NCI-H1436 treated with DMSO at 0.1 percent for 48 hours (cell line): Measurements from ENCODE around the gene RPS14.
"Not testable (repeated sequence)": the region's sequence is repeated elsewhere in the genome, so short reads cannot be mapped to it uniquely, and the experiment has no call there.

Experiments
- DNase-seq: peaks from one replicate; lab custom pipeline; 2025; lab: John Stamatoyannopoulos, UW

Gene RPS14

DNA sequence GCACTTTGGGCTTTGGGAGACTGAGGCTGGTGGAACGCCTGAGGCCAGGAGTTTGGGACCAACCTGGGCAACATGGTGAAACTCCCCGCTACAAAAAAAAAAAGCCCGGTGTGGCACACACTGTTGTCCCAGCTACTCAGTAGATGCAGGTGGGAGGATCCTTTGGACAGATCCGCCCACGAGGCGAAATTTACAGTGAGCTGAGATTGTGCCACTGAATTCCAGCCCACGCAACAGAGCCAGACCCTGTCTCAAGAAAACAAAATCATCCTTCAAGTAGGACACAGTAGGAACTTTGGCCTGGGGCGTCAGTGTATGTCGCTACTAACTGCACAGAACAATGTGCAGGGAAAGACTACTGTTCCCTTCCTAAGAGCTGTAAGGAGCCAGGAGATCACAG, 4.8 kb downstream of the RPS14 start:
- no peak for DNase-seq

DNA sequence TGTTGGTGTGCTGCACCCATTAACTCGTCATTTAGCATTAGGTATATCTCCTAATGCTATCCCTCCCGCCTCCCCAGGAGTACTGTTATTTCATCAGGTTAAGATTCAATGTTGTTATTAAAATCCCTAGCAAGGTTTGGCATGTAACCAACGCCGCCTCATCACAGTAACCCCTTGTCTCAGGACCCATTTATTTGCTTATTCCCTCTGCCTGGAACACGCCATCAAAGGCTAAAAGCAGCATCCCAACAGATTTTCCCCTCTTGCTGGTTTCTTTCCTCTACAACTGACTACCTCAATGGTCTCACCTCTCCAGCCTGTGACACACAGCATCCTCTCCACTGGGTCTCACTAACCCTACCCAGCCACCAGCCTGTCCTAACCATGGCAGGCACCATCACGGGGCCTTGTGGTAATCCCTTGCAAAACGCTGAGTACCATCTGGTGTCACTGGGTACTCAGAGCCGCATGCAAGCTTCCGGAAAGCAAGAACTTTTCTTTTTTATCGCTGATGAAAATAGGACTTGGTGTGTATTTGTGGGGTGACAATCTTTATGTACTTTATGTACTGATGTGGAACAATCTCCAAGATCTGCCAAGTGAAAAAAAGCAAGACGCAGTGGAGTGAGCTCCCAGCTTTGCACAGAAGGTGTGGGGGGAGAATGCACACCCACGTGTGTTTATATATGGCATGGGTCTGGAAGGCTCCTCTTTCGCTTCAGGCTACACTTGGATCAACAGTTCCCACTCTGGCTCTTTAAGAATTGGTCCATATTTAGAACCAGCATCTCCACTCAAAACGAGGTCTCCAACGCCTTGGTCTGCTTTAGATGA, 6.1 kb downstream of the RPS14 start:
- DNase-seq: no peak

DNA sequence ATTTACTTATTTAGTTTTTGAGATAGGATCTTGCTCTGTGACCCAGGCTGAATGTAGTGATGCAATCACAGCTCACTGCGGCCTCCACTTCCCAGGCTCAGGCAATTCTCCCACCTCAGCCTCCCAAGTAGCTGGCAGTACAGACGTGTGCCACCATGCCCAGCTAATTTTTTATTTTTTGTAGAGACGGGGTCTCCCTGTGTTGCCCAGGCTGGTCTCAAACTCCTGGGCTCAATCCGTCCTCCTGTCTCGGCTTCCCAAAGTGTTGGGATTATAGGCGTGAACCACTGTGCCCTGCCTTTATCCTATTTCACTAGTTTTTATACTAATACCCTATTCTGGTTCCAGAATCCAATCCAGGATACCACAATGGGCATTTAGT, 6.8 kb downstream of the RPS14 start:
- DNase-seq: no peak

DNA sequence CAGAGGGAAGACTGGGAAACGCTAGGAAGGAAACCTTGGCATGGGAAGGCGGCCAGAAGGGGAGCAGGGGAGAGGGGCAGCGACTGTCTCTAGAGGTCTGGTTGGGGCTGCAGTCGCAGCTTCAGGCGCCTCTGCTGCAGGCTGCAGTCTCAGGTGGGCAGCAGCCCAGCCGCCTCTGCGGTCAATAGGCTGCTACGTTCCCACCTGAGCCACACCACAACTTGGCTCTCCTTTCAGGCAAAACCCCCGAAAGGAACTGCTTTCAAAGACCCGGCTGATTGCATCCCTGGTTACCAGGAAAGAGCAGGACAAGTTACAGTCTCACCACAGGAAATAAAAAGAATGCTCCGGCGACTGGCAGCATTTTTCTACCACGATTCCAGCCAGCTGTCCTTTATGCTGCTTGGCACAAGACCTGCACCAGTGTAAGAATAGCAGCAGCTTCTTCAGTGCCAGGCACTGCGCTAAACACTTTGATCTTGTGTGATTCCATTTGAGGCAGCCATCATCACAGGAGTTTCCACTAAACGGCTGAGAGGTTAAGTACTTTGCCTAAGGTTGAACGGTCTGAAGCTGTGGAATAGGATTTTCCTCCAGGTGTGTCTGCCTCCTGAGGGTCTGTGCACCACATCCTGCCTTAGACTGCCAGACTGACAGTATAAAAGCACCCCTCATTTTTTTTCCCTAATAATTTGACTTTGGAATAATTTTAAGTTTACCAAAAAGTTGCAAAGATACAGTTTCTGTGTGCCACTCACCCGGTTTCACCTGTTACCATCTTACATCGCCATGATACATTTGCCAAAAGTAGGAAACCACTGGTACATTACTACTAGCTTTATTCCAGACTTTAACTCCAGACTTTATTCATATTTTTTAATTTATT, 7.5 kb downstream of the RPS14 start:
- no peak for DNase-seq

DNA sequence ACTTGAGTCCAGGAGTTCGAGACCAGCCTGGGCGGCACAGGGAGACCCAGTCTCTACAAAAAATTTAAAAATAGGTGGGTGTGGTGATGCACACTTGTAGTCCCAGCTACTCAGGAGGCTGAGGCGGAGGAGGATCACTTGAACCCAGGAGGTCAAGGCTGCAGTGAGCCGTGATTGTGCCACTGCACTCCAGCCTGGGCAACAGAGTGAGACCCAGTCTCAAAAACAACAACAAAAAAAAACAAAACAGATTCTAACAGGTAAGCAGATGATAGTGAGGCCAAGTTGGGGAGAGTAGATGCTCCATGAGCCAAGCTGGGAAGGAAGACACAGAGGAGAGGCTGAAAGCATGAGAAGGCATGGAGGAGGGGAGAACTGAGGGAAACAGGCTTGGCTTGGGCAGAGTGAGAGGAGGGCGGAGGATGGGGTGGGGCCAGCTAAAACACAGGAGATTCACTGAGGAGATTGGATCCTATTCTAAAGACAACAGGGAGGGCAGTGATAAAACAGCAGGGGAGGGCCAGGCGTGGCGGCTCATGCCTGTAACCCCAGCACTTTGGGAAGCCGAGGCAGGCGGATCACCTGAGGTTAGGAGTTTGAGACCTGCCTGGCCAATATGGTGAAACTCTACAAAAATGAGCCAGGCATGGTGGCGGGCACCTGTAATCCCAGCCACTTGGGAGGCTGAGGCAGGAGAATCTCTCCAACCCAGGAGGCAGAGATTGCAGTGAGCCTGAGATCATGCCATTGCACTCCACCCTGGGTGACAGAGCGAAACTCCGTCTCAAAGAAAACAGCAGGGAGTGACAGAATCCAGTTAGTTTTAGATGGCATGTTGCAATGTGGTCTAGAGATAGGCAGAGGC, 8.4 kb downstream of the RPS14 start:
- DNase-seq: no peak

DNA sequence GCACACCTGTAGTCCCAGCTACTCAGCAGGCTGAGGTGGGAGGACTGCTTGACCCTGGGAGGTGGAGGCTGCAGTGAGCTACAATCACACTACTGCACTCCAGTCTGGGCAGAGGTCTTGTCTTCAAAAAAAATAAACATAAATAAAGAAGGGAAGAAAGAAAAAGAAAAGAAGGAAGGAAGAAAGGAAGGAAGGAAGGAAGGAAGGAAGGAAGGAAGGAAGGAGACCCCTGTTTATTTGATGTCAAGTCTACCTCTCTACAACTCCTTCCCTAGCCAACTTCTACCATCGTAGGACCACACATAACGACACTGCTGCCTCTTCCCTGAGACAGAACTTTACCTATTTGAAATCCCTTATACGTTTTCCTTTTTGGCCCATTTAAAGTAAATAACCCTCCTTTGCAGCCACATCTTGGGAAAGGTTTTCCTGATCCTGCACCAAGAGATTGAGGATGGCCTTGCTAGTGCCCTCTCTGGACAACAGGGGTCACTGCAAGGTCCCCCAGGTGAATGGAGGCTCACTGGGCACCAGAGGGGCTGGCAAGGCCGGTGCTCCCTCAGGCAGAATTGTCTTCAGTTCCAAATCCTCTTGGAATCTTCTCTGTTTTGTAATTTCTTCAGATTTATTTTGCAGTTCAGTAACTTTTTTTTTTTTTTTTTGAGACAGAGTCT, 10.5 kb downstream of the RPS14 start:
- no peak for DNase-seq

- peak; percentile 24 for DNase-seq
These were observed 13.3 kb downstream of the RPS14 start for GRCh38 chr5:150436141-150436680.

DNA sequence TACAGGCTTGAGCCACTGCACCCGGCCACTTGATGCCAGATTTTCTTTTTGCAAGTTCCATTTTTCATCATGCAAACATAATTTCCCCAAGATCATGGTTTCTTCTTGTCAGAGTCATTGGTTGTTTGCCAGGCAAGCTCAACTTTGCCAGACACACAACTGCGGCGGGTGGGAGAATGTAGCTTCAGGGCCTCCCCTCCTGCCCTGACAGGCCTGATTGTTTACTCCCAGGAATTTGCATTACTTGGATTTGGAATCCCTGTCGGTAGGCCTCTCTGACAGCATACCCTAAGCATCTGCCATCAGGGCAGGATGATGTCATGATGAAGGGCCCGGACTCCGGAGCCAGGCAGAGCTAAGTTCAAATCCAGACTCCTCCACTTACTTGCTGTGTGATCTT, 15.1 kb downstream of the RPS14 start:
- DNase-seq: no peak

DNA sequence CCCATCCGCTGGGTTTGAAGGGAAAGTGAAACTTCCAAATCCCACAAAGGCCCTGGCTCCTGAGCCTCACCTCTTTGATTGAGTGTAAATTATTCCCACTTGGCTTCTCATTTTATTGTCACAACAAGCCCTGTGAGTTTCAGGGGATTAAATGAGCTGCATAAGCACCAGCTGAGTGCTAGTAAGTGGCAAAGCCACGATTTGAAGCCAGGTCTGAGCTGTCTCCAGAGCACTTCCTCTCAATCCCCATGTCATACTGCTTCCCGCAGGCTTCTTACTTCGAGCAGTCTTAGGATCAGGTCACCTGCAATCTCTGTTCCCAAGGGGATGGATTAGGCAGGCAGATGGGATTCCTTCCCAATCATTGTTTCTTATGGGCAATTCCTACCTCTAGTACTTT, 18.0 kb downstream of the RPS14 start:
- DNase-seq: no peak

DNA sequence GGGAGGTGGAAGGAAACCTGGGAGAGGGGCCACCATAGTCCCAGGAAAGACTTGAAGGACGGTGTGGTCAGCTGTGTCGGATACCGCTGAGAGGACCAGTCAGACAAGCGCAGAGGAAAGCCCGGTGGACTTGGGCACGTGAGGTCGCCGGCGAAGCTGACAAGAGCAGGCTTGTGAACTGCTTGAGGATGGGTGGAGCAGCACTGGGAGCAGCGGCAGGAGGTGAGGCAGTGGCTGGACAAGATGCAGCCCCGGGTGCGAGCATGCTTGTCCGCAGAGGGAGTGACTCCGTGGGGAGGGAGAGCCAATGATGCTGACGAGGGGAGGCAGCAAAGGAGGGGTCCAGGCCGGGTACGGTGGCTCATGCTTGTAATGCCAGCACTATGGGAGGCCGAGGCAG, 18.5 kb downstream of the RPS14 start:
- DNase-seq: no peak

GRCh38 chr5:150429410-150429873, 20.1 kb downstream of the RPS14 start:
- DNase-seq: no peak

GRCh38 chr5:150428978-150429377, 20.6 kb downstream of the RPS14 start:
- no peak for DNase-seq

- DNase-seq: no peak
These were observed 21.2 kb downstream of the RPS14 start for GRCh38 chr5:150428106-150428876.

GRCh38 chr5:150426165-150426564, 23.4 kb downstream of the RPS14 start:
- not testable (repeated sequence) for DNase-seq

DNA sequence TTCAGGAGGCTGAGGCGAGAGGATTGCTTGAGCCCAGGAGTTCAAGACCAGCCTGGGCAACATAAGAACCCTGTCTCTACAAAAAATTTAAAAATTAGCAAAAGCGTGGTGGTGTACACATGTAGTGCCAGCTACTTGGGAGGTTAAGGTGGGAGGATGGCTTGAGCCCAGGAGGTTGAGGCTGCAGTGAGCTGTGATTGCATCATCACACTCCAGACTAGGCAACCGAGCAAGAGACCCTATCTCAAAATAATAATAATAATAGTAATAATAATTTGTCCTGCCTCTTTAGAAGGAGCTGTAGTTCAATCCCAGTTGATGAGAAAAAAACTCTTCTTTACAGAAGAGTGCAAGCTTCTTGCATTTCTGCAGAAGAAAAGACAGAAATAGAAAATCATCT, 26.8 kb downstream of the RPS14 start:
- no peak for DNase-seq

DNA sequence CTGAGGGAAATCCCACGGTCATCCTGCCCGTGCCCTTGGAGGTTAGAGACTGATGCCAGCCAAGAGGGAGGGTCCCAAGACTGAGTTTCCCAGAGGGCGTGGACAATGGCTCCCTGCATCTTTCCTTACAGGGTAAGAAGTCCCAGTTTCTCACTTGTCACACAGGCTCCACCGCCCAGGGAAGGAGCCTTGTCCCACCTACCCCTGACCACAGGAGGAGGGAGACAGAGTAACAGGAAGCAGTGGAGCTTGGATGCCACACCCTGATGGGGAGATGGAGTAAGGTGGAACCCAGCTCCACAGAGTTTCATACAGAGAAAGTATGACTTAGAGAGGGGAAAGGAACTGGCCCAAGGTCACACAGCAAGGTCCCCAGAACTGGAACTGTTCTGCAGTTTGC, 27.5 kb downstream of the RPS14 start:
- DNase-seq: no peak

- DNase-seq: no peak
These were observed 29.8 kb downstream of the RPS14 start for GRCh38 chr5:150419630-150420270.

DNA sequence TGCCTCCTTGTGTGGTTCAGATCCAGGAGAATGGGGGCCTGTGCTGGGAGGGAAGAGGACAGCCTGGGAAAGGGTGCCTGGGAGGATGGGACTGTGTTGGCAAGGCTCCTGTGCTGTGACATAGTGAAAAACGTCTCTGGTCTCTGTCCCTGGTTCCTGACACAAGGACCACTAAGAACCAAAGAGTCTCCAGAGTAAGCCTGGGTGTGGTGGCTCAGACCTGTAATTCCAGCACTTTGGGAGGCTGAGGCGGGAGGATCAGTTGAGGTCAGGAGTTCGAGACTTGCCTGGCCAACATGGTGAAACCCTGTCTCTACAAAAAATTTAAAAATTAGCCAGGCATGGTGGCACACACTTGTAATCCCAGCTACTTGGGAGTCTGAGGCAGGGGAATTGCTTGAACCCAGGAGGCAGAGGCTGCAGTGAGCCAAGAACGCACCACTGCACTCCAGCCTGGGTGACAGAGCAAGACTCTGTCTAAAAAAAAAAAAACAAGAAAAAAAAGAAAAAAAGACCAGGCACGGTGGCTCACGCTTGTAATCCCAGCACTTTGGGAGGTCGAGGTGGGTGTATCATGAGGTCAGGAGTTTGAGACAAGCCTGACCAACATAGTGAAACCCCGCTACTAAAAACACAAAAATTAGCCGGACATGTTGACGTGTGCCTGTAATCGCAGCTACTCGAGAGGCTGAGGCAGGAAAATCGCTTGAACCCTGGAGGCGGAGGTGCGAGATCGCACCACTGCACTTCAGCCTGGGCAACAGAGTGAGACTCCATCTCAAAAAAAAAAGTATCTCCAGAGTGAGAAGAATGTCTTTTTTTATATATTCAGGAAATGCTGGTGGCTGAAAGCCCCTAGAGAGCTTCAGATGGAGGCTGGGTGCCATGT, 35.4 kb downstream of the RPS14 start:
- DNase-seq: not testable (repeated sequence)
